Measurements from ENCODE around the gene SORCS2. TPM values are rescaled to one million over a fixed set of nuclear protein-coding genes. Genes with fewer than 3 reads are reported as not detected.

SORCS2 gene
- total RNA-seq, 4 donors from 2014 or later, result 0.26 to 17.1 (median 2.9) TPM

- no peak overlapping the region for H3K4me3 ChIP-seq
- intact Hi-C loops (cut with DNase I; ENCODE audit: low total_unique reads), result no loop called here
- no peak overlapping the region for H3K27ac ChIP-seq
- H3K9me3 ChIP-seq, result no peaks in the 10 kb centered on the region
- H3K4me1 ChIP-seq, result no peaks in the 10 kb centered on the region
- TF ChIP-seq POLR2A (IDR thresholded peaks at IDR 0.05), result no peak
- TF ChIP-seq, protein P1, sequence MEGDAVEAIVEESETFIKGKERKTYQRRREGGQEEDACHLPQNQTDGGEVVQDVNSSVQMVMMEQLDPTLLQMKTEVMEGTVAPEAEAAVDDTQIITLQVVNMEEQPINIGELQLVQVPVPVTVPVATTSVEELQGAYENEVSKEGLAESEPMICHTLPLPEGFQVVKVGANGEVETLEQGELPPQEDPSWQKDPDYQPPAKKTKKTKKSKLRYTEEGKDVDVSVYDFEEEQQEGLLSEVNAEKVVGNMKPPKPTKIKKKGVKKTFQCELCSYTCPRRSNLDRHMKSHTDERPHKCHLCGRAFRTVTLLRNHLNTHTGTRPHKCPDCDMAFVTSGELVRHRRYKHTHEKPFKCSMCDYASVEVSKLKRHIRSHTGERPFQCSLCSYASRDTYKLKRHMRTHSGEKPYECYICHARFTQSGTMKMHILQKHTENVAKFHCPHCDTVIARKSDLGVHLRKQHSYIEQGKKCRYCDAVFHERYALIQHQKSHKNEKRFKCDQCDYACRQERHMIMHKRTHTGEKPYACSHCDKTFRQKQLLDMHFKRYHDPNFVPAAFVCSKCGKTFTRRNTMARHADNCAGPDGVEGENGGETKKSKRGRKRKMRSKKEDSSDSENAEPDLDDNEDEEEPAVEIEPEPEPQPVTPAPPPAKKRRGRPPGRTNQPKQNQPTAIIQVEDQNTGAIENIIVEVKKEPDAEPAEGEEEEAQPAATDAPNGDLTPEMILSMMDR (IDR thresholded peaks at IDR 0.05), result no peak
- no peaks in the 10 kb centered on the region for H3K36me3 ChIP-seq
- no peaks in the 10 kb centered on the region for H3K27me3 ChIP-seq
- no peak for DNase-seq
These were observed 286.3 kb downstream of the SORCS2 start for GRCh38 chr4:7478665-7479064.

- Histone ChIP-seq H3K36me3 (no peaks in the 10 kb centered on the region), H3K27me3 (no peaks in the 10 kb centered on the region), H3K4me1 (no peaks in the 10 kb centered on the region), H3K4me3 (no peak overlapping the region), H3K27ac (no peak overlapping the region), H3K9me3 (no peaks in the 10 kb centered on the region)
- TF ChIP-seq POLR2A (IDR thresholded peaks at IDR 0.05), result no peak
- TF ChIP-seq, protein P1 (IDR thresholded peaks at IDR 0.05), result no peak
- no peak for DNase-seq
- intact Hi-C loops (cut with DNase I; ENCODE audit: low total_unique reads), result no loop called here
These were observed 288.1 kb downstream of the SORCS2 start for GRCh38 chr4:7480423-7480822.

- Histone ChIP-seq H3K27ac (no peak overlapping the region), H3K4me1 (no peaks in the 10 kb centered on the region), H3K27me3 (no peaks in the 10 kb centered on the region), H3K36me3 (no peaks in the 10 kb centered on the region), H3K4me3 (no peak overlapping the region), H3K9me3 (no peaks in the 10 kb centered on the region)
- no peak for DNase-seq
- intact Hi-C loops (cut with DNase I; ENCODE audit: low total_unique reads), result no loop called here
- TF ChIP-seq POLR2A (IDR thresholded peaks at IDR 0.05), result no peak
- TF ChIP-seq, protein P1 (IDR thresholded peaks at IDR 0.05), result no peak
These were observed 288.9 kb downstream of the SORCS2 start for GRCh38 chr4:7481227-7481626.

- Histone ChIP-seq H3K27ac (no peak overlapping the region), H3K4me1 (no peaks in the 10 kb centered on the region), H3K9me3 (no peaks in the 10 kb centered on the region), H3K36me3 (no peaks in the 10 kb centered on the region), H3K27me3 (no peaks in the 10 kb centered on the region), H3K4me3 (no peak overlapping the region)
- no peak for DNase-seq
- no peak for TF ChIP-seq POLR2A (IDR thresholded peaks at IDR 0.05)
- TF ChIP-seq, protein P1 (IDR thresholded peaks at IDR 0.05), result no peak
- intact Hi-C loops (cut with DNase I; ENCODE audit: low total_unique reads), result no loop called here
These were observed 292.8 kb downstream of the SORCS2 start for GRCh38 chr4:7485096-7485495.

GRCh38 chr4:7486101-7486500 is 293.8 kb downstream of the SORCS2 start:
- DNase-seq, result no peak
- no peaks in the 10 kb centered on the region for H3K4me1 ChIP-seq

More at GRCh38 chr4:7486101-7486500, 293.8 kb downstream of the SORCS2 start:
- Histone ChIP-seq H3K36me3 (no peaks in the 10 kb centered on the region), H3K27me3 (no peaks in the 10 kb centered on the region), H3K9me3 (no peaks in the 10 kb centered on the region), H3K27ac (no peak overlapping the region), H3K4me3 (no peak overlapping the region)
- intact Hi-C loops (cut with DNase I; ENCODE audit: low total_unique reads), result no loop called here
- no peak for TF ChIP-seq POLR2A (IDR thresholded peaks at IDR 0.05)
- TF ChIP-seq, protein P1 (IDR thresholded peaks at IDR 0.05), result no peak

Data from uterus (tissue), 4 donors.